ENCODE measurements around the gene TCF15.

The TCF15 gene, protein sequence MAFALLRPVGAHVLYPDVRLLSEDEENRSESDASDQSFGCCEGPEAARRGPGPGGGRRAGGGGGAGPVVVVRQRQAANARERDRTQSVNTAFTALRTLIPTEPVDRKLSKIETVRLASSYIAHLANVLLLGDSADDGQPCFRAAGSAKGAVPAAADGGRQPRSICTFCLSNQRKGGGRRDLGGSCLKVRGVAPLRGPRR

DNA sequence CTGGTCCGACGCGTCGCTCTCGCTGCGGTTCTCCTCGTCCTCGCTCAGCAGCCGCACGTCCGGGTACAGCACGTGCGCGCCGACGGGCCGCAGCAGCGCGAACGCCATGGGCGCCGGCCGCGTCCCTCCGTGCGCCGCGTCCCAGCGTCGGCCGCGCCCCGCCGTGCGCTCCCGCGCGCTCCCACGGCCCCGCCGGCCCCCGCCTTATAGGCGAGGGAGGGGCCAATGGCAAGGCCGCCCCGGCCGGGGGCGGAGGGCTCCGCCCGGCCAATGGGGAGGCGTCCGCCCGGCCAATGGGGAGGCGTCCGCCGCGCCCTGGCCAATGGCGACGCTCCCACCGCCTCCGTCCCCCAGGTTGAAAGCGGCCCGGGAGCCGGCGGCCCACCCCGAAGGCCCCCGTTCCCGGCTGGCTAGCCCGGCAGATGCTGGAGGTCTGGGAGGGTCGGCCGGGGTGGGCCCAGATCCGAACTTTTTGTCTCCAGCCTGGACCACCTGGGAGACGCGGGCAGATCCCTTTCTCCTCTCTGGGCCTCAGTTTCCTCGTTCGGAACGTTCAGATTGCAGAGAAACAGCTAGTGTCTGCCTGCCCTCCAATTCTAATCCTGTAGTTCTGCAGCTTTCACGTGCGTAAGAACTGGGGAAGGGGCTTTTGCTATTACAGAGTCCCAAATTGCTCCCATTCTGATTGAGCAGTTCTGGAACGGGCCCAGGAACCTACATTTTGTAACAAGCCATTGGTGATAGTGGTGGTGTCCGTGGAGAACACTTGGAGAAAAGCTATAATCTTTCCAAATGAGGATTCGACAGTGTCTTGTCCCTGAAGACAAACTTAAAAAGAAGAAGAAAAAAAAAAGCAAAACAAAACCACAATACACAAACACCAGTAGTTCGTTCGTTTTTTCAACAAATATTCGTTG lies at the start of gene TCF15:
TSS of gene TCF15 (minus strand) at position 180 of the 917 bp plus-strand sequence. CDS start at position 108, 72 bp downstream.
- H3K4me1 Mint-ChIP-seq = peaks cover 10% of the 10 kb centered on the region
- DNase-seq (peak; percentile 18), ATAC-seq (peak; percentile 26)
- H3K4me3 Mint-ChIP-seq = no peak within 1 kb of the TSS
- peaks cover 53% of the 10 kb centered on the region for H3K27me3 Mint-ChIP-seq
- H3K27ac Mint-ChIP-seq = no peak within 1 kb of the TSS
- no peaks in the 10 kb centered on the region for H3K36me3 Mint-ChIP-seq (ENCODE audit: low read depth)
- H3K9me3 Mint-ChIP-seq = no peaks in the 10 kb centered on the region

DNA sequence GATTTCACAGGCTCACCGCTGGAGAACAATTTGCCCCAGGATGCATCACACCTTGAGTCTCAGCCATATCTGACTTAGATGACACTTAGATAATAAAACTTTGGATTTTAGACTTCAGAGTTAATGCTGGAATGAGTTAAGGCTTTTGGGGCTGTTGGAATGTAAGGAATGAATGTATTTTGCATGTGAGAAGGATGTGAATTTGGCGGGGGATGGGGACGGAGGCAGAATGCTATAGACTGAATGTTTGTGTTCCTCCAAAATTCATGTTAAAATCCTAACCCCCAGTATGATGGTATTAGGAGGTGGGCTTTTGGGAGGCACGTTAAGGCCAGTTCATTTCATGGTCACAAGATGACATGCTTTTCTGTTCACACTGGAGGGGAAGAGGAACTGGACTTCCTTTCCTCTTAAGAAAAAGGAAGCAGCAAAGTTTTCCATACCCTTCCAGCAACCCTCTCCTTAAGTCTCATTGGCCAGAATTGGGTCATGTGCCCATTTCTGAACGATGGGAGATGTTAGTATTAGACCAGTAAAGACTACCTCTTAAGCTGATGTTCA lies 48.7 kb upstream of the TCF15 start:
- H3K9me3 Mint-ChIP-seq = no peaks in the 10 kb centered on the region
- no peaks in the 10 kb centered on the region for H3K36me3 Mint-ChIP-seq (ENCODE audit: low read depth)
- ATAC-seq (no peak), DNase-seq (no peak)
- peaks cover 20% of the 10 kb centered on the region for H3K4me1 Mint-ChIP-seq
- no peak overlapping the region for H3K4me3 Mint-ChIP-seq
- no peak overlapping the region for H3K27ac Mint-ChIP-seq
- H3K27me3 Mint-ChIP-seq = peaks cover 55% of the 10 kb centered on the region

DNA sequence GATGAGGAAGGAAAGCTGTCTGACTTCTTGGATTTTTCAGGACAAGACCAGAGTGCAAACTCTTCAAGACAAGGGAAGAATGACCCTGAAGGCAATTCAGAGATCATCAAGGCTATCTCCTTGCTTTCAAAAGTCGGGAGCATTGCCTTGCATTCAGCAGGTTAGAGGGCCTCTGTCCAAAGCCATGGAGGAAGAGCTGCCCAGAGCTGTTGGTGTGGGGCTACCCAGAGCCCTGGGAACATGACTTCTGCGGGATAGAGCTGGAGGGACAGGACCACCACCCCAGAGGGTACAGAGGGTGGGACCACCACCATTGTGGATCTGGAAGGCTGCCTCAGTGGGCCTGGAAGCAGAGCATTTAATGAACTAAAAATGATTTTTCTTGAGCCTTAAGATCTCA lies 48.1 kb upstream of the TCF15 start:
- H3K4me3 Mint-ChIP-seq = no peak overlapping the region
- DNase-seq (no peak), ATAC-seq (no peak)
- H3K4me1 Mint-ChIP-seq = peaks cover 23% of the 10 kb centered on the region
- no peaks in the 10 kb centered on the region for H3K36me3 Mint-ChIP-seq (ENCODE audit: low read depth)
- H3K27ac Mint-ChIP-seq = no peak overlapping the region
- H3K9me3 Mint-ChIP-seq = no peaks in the 10 kb centered on the region
- peaks cover 53% of the 10 kb centered on the region for H3K27me3 Mint-ChIP-seq

DNA sequence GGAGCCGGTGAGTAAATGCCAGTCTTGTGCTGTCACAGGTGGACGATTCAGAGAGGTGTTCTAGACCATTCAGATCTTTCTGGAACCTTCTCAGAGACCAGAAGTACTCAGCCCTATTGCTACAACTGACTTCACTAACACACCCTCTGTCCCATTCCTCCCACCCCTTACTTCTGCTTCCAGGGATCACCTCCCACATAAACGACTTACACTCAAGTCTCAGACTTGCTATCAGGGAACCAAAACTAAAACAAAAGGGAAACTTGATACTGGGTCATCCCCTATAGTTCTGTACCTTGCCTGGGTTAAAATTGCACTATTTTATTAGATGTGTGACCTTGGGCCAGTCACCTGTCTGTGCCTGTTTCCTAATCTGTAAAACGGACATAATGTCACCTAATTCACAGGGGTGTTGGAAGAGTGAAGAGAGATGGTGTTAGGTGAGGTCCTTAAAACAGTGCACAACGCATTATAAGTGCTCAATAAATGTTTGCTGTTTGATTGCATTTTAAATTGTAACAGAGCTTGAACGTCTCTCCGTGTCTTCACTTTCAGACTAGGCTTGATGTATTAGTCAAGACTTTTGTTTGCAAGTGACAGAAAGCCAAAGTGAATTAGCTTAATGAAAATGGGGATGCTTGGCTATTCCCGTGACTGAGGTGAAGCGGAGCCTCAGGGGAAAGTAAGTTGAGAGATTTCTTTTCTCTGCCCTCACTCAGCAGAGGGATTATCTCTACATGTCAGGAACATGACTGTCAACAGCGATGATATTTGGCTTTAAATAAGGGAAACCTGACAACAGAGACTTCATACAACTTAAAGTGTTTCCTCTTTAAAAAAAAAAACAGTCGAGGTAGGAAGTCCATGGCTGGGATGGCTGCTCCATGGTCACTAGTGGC lies 45.9 kb upstream of the TCF15 start:
- Mint-ChIP-seq H3K4me3 (no peak overlapping the region), H3K27ac (no peak overlapping the region), H3K9me3 (no peaks in the 10 kb centered on the region), H3K36me3 (ENCODE audit: low read depth) (no peaks in the 10 kb centered on the region), H3K4me1 (peaks cover 26% of the 10 kb centered on the region), H3K27me3 (peaks cover 35% of the 10 kb centered on the region)
- ATAC-seq (no peak), DNase-seq (no peak)

GRCh38 chr20:654417-654750 lies 44.3 kb upstream of the TCF15 start:
- H3K27ac Mint-ChIP-seq = peak overlapping the region; percentile 7
- H3K4me3 Mint-ChIP-seq = no peak overlapping the region
- peaks cover 26% of the 10 kb centered on the region for H3K4me1 Mint-ChIP-seq
- H3K9me3 Mint-ChIP-seq = no peaks in the 10 kb centered on the region
- peaks cover 12% of the 10 kb centered on the region for H3K36me3 Mint-ChIP-seq (ENCODE audit: low read depth)
- peaks cover 21% of the 10 kb centered on the region for H3K27me3 Mint-ChIP-seq
- ATAC-seq = no peak
- DNase-seq = no peak

- H3K4me1 Mint-ChIP-seq = peaks cover 26% of the 10 kb centered on the region
- peak overlapping the region; percentile 81 for H3K27ac Mint-ChIP-seq
- H3K27me3 Mint-ChIP-seq = peaks cover 17% of the 10 kb centered on the region
- no peaks in the 10 kb centered on the region for H3K9me3 Mint-ChIP-seq
- ATAC-seq (no peak), DNase-seq (no peak)
- peak overlapping the region; percentile 84 for H3K4me3 Mint-ChIP-seq
- H3K36me3 Mint-ChIP-seq (ENCODE audit: low read depth) = peaks cover 16% of the 10 kb centered on the region
Measured at GRCh38 chr20:653590-654416, 43.7 kb upstream of the TCF15 start.

GRCh38 chr20:653110-653589 lies 43.0 kb upstream of the TCF15 start, which contains the start of gene SRXN1:
Gene SRXN1 (minus strand): TSS chr20:653200. CDS start chr20:653185, 15 bp downstream.
- peaks cover 23% of the 10 kb centered on the region for H3K36me3 Mint-ChIP-seq (ENCODE audit: low read depth)
- H3K27ac Mint-ChIP-seq = peak within 1 kb of the TSS; percentile 84
- H3K27me3 Mint-ChIP-seq = peaks cover 11% of the 10 kb centered on the region
- H3K9me3 Mint-ChIP-seq = no peaks in the 10 kb centered on the region
- H3K4me1 Mint-ChIP-seq = peaks cover 26% of the 10 kb centered on the region
- peak; percentile 89 for DNase-seq
- peak; percentile 88 for ATAC-seq
- peak within 1 kb of the TSS; percentile 84 for H3K4me3 Mint-ChIP-seq

DNA sequence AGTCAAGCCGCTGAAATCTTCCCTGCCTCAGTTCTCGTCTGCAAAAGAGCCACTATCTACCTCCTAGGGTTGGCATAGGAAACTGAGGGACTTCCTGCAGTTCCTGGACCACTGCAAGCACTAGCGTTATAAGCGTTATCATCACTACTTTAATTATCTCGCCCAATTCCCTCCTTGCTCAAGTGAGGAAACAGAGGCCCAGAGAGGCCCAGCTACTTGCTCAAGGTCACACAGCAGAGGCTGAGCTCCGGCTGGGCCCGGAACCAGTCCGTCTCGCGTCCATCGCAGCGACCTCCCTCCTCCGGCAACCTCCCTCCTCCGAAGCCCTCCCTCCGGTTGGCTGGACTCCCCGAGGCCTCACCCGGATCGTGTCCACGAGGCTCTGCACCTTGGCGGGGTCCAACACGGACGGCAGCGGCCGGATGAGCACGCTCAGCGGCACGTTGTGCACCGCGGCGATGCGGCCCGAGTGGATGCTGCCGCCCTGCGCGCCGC lies 42.6 kb upstream of the TCF15 start:
- peaks cover 8% of the 10 kb centered on the region for H3K27me3 Mint-ChIP-seq
- H3K9me3 Mint-ChIP-seq = no peaks in the 10 kb centered on the region
- peaks cover 26% of the 10 kb centered on the region for H3K4me1 Mint-ChIP-seq
- ATAC-seq (no peak), DNase-seq (no peak)
- H3K4me3 Mint-ChIP-seq = peak overlapping the region; percentile 84
- peaks cover 28% of the 10 kb centered on the region for H3K36me3 Mint-ChIP-seq (ENCODE audit: low read depth)
- H3K27ac Mint-ChIP-seq = peak overlapping the region; percentile 84

DNA sequence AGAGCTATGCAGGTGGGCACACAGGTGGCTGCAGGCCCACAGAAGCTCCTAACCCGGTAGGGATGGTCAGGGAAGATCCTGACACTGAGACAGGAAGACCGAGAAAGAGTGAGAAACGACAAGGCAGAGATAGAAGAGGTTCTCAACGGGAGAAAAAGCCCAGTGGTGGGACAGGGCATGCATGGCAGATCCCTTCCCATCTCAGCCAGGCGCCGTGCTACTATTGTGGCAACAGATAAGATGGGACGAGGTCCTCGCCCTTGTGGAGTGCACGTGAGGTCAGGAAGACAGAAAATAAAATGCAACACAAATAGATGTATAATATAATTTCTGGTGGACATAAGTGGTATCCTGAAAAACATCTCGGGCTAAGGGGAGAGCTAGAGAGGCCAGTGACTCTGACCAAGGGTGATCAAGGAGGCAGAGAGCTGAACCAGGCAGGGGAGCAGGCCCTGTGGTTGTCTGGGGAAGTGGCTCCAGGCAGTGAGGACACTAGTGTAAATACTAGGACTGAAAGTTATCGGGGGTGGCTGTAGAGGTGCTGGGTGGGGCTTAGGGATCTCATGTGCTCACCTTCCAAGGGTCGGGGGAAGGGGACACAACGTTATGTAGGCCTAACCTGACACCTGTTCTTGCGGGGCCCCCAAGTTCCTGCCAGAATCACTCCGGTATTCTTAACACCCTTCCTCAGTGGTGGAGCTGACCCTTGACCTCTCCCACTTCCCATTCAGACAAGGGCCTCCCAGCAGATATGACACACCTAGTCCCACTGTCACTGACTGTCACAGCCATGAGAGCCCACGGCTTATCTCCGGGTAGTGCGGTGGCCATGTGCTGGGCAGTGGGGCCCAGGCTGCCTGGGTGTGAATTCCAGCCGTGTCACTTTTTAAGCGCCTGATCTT lies 41.9 kb upstream of the TCF15 start:
- Mint-ChIP-seq H3K4me3 (peak overlapping the region; percentile 84), H3K36me3 (ENCODE audit: low read depth) (peaks cover 33% of the 10 kb centered on the region), H3K9me3 (no peaks in the 10 kb centered on the region), H3K27ac (peak overlapping the region; percentile 84), H3K27me3 (peaks cover 8% of the 10 kb centered on the region), H3K4me1 (peaks cover 26% of the 10 kb centered on the region)
- ATAC-seq (no peak), DNase-seq (no peak)

DNA sequence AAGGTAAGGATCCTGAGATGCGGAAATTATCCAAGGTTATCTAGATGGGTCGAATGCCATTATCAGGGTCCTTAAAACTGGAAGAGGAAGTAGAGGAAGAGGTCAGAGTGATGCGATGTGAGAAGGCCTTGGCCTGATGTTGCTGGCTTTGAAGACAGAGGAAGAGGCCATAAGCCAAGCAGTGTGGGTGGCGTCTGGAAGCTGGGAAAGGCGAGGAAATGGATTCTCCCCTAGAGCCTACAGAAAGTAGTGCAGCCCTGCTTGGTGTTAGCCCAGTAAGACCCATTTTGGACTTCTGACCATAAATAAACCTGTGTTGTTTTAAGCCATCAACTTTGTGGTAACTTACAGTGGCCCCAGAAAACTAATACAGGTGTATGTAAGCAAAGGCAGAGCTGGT lies 40.8 kb upstream of the TCF15 start:
- H3K9me3 Mint-ChIP-seq = no peaks in the 10 kb centered on the region
- peak overlapping the region; percentile 84 for H3K4me3 Mint-ChIP-seq
- no peak overlapping the region for H3K27ac Mint-ChIP-seq
- ATAC-seq = no peak
- no peak for DNase-seq
- peaks cover 37% of the 10 kb centered on the region for H3K36me3 Mint-ChIP-seq (ENCODE audit: low read depth)
- peaks cover 8% of the 10 kb centered on the region for H3K27me3 Mint-ChIP-seq
- H3K4me1 Mint-ChIP-seq = peaks cover 28% of the 10 kb centered on the region

DNA sequence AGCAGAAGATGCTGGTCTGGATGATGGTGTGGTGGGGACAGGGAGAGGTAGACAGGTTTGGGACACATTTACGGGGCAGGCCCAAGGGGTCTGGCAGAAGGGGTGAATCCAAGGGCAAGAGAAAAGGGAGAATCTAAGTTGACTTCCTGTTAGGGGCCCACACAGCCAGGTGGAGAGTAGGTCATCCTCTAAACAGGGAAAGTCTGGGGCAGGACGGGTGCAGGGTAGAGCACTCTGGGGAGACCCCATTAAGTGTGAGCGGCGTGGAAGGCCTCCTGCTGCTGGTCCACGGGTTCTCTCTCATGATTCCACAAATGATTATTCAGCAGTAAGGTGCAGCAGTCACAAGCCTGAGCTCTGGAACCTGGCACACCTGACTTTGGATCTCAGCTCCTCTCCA lies 40.2 kb upstream of the TCF15 start:
- DNase-seq (no peak), ATAC-seq (no peak)
- Mint-ChIP-seq H3K4me1 (peaks cover 33% of the 10 kb centered on the region), H3K9me3 (no peaks in the 10 kb centered on the region), H3K4me3 (no peak overlapping the region), H3K27me3 (peaks cover 6% of the 10 kb centered on the region), H3K36me3 (ENCODE audit: low read depth) (peaks cover 37% of the 10 kb centered on the region), H3K27ac (no peak overlapping the region)

GRCh38 chr20:647479-648019 lies 37.4 kb upstream of the TCF15 start:
- DNase-seq = no peak
- Mint-ChIP-seq H3K4me1 (peaks cover 25% of the 10 kb centered on the region), H3K4me3 (no peak overlapping the region), H3K9me3 (no peaks in the 10 kb centered on the region), H3K36me3 (ENCODE audit: low read depth) (peaks cover 37% of the 10 kb centered on the region), H3K27me3 (peaks cover 12% of the 10 kb centered on the region), H3K27ac (no peak overlapping the region)
- ATAC-seq = no peak

All from activated naive CD8-positive, alpha-beta T cell treated with anti-CD3 and anti-CD28 coated beads, Interleukin-2, amount 50 U/mL, for 24 hours (primary cell).